AG04449 (cell line): ENCODE results near the gene RIPOR3.

Experiments
- CTCF ChIA-PET: fragments of 350-600 bp; formaldehyde crosslinking; extraction: SDS; loops from one replicate; lab custom pipeline; 2021; ENCODE audit warnings: antibody characterized with exemption; lab: Yijun Ruan, JAX
- POLR2A ChIA-PET: fragments of 400-600, 350-600 bp; formaldehyde crosslinking; extraction: SDS; loops from one replicate; lab custom pipeline; 2020; ENCODE audit warnings: antibody characterized with exemption, inconsistent platforms; lab: Yijun Ruan, JAX
- DNase-seq: peaks from one replicate; pipeline ENCODE4 v3.0.0-alpha.2; 2010; ENCODE audit warnings: low read depth, low spot score
- H3K4me3 ChIP-seq: 2 replicates; pipeline ENCODE4 v1.5.1; 2011; ENCODE audit warnings: low read depth, mild to moderate bottlenecking, control low read depth, low read length
- CTCF ChIP-seq: IDR thresholded peaks from one replicate; pipeline ENCODE4 v1.5.1; 2011; ENCODE audit warnings: mild to moderate bottlenecking, moderate library complexity, low read length, control low read depth, inconsistent platforms; ENCODE audit not compliant: insufficient read depth; ENCODE audit errors: missing control alignments

The RIPOR3 gene

GRCh38 chr20:50618537-50618936, 72.8 kb downstream of the RIPOR3 start:
- H3K4me3 ChIP-seq, result no peak overlapping the region
- CTCF ChIA-PET, result interaction anchor here (0.6 to 1.5 kb wide), 4 partner anchors 17 to 128 kb away, joined by 3 to 4 read pairs (median 4); no protein-coding TSS in a partner anchor
- TF ChIP-seq CTCF, result no peak
- POLR2A ChIA-PET, result no interaction called here
- DNase-seq, result no peak

GRCh38 chr20:50617022-50617421, 74.3 kb downstream of the RIPOR3 start:
- DNase-seq, result no peak
- no peak overlapping the region for H3K4me3 ChIP-seq
- TF ChIP-seq CTCF, result no peak
- ChIA-PET CTCF (interaction anchor here (0.7 to 2.7 kb wide), 3 partner anchors 9 to 178 kb away, joined by 3 to 20 read pairs (median 3); partner anchors contain the start of gene BCAS4), POLR2A (no interaction called here)

GRCh38 chr20:50615407-50615806, 75.9 kb downstream of the RIPOR3 start:
- no peak for TF ChIP-seq CTCF
- POLR2A ChIA-PET, result no interaction called here
- CTCF ChIA-PET, result interaction anchor here (1.9 to 2.7 kb wide), 2 partner anchors 10 to 21 kb away, joined by 5 to 20 read pairs; no protein-coding TSS in a partner anchor
- H3K4me3 ChIP-seq, result no peak overlapping the region
- DNase-seq, result no peak

- DNase-seq, result no peak
- ChIA-PET CTCF (interaction anchor here (0.8 to 1.6 kb wide), 4 partner anchors 12 to 135 kb away, joined by 3 to 4 read pairs (median 3); no protein-coding TSS in a partner anchor), POLR2A (no interaction called here)
- no peak for TF ChIP-seq CTCF
- H3K4me3 ChIP-seq, result no peak overlapping the region
These were observed 77.7 kb downstream of the RIPOR3 start for GRCh38 chr20:50613438-50614169.

- no peak for DNase-seq
- no peak overlapping the region for H3K4me3 ChIP-seq
- TF ChIP-seq CTCF, result no peak
- POLR2A ChIA-PET, result no interaction called here
- CTCF ChIA-PET, result interaction anchor here (0.5 to 1.0 kb wide), 5 partner anchors 15 to 139 kb away, joined by 3 to 4 read pairs (median 3); no protein-coding TSS in a partner anchor
These were observed 80.1 kb downstream of the RIPOR3 start for GRCh38 chr20:50611128-50611810.

GRCh38 chr20:50610212-50610718, 81.1 kb downstream of the RIPOR3 start:
- TF ChIP-seq CTCF, result no peak
- ChIA-PET CTCF (interaction anchor here (1.0 kb wide), 1 partner anchor 14 kb away, joined by 4 read pairs; no protein-coding TSS in a partner anchor), POLR2A (no interaction called here)
- DNase-seq, result no peak
- no peak overlapping the region for H3K4me3 ChIP-seq
